Neural crest cell (in vitro differentiated cells): ENCODE results near the gene CNBD2. TPM values are rescaled to one million over a fixed set of nuclear protein-coding genes. Genes with fewer than 3 reads are reported as not detected.

Experiments used
- DNase-seq: peaks from one replicate; pipeline ENCODE4 v3.0.0; 2021; ENCODE audit warnings: low read depth, mixed read lengths, low spot score
- H3K27ac Mint-ChIP-seq: one replicate; pipeline ENCODE4 v1.8.0; 2021; ENCODE audit warnings: mild to moderate bottlenecking, mixed read lengths; ENCODE audit not compliant: unreplicated experiment
- H3K27me3 Mint-ChIP-seq: 2 replicates; pipeline ENCODE4 v1.8.0; 2021; ENCODE audit warnings: low read depth, mild to moderate bottlenecking, mixed read lengths
- H3K36me3 Mint-ChIP-seq: 2 replicates; pipeline ENCODE4 v1.8.0; 2021; ENCODE audit warnings: low read depth, mild to moderate bottlenecking, mixed read lengths
- H3K4me1 Mint-ChIP-seq: 2 replicates; pipeline ENCODE4 v1.8.0; 2021; ENCODE audit warnings: mixed read lengths
- H3K4me3 Mint-ChIP-seq: one replicate; pipeline ENCODE4 v1.8.0; 2021; ENCODE audit warnings: mild to moderate bottlenecking, mixed read lengths
- H3K9me3 Mint-ChIP-seq: 2 replicates; pipeline ENCODE4 v1.8.0; 2021; ENCODE audit warnings: mixed read lengths
- long read RNA-seq: library from polyadenylated mRNA; unstranded; transcript quantifications from one replicate; pipeline ENCODE4 v2.0.0, GENCODE V29; 2020
- total RNA-seq: library from RNA; stranded (reverse); gene quantifications from 2 replicates; pipeline ENCODE4 v1.2.1, GENCODE V29; 2021
- TF ChIP-seq, protein P1 (sequence below): fragments of 200-600 bp; sonication (generic); conservative IDR thresholded peaks from 2 replicates; pipeline ENCODE4 v1.5.0; 2021; ENCODE audit warnings: antibody characterized with exemption, mild to moderate bottlenecking

The CNBD2 gene
- 5.6 and 7.4 TPM in 2 replicates for total RNA-seq
- long read RNA-seq, partial matches to known transcripts = 1 of 1 reads
- long read RNA-seq, other reads (novel, unspliced or antisense) = 0 of 1 reads

GRCh38 chr20:35967979-35968640 lies at the start of gene CNBD2:
Gene CNBD2, plus strand, starts transcription at chr20:35968590. Its CDS starts 173 bp downstream, at chr20:35968763.
- TF ChIP-seq, protein P1, sequence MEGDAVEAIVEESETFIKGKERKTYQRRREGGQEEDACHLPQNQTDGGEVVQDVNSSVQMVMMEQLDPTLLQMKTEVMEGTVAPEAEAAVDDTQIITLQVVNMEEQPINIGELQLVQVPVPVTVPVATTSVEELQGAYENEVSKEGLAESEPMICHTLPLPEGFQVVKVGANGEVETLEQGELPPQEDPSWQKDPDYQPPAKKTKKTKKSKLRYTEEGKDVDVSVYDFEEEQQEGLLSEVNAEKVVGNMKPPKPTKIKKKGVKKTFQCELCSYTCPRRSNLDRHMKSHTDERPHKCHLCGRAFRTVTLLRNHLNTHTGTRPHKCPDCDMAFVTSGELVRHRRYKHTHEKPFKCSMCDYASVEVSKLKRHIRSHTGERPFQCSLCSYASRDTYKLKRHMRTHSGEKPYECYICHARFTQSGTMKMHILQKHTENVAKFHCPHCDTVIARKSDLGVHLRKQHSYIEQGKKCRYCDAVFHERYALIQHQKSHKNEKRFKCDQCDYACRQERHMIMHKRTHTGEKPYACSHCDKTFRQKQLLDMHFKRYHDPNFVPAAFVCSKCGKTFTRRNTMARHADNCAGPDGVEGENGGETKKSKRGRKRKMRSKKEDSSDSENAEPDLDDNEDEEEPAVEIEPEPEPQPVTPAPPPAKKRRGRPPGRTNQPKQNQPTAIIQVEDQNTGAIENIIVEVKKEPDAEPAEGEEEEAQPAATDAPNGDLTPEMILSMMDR = no peak
- Mint-ChIP-seq H3K4me1 (no peaks in the 10 kb centered on the region), H3K36me3 (no peaks in the 10 kb centered on the region), H3K27ac (no peak within 1 kb of the TSS), H3K4me3 (no peak within 1 kb of the TSS), H3K9me3 (peaks cover 2% of the 10 kb centered on the region), H3K27me3 (peaks cover 4% of the 10 kb centered on the region)
- DNase-seq = no peak

DNA sequence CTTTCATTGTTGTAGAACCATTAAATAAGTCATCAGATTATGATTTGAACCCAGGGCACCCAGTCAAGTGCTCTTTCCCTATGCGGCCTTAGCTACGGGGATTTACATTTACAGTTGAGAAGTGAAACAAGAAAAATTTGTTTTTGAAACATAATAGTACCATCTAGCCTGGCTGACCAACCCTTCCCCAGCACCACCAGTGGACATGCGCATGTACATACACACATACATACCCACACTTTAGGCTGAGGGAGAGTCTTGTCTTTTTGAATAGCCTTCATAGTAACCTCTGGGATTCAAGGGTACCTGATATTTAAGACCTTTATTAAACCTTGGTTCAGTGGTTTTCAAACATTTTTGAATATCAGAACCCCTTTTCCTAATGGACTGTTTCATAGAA lies 47.9 kb upstream of the CNBD2 start:
- TF ChIP-seq, protein P1 = no peak
- H3K27ac Mint-ChIP-seq = no peak overlapping the region
- no peaks in the 10 kb centered on the region for H3K9me3 Mint-ChIP-seq
- no peaks in the 10 kb centered on the region for H3K4me1 Mint-ChIP-seq
- no peak overlapping the region for H3K4me3 Mint-ChIP-seq
- H3K27me3 Mint-ChIP-seq = no peaks in the 10 kb centered on the region
- no peak for DNase-seq
- H3K36me3 Mint-ChIP-seq = peaks cover 6% of the 10 kb centered on the region

DNA sequence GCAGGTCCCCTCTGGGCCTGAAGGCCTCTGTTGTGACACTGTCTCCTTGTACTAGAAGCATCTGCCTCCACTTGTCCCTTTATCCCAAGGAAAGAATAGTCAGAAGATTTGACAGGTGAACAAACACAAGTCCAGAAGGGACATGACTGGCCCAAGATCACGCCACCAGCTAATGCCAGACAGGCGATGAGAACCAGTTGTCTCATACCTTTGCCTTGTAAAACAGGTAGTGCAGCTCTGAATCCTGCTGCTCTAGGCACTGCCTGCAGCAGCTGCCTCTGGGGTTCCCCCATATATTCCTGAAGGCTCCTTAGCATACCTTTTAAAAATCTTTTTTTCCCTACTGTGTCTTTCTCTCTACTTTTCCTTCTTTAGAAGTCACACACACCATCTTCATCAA lies 39.1 kb upstream of the CNBD2 start:
- DNase-seq = no peak
- Mint-ChIP-seq H3K36me3 (peaks cover 12% of the 10 kb centered on the region), H3K27ac (no peak overlapping the region), H3K27me3 (no peaks in the 10 kb centered on the region), H3K4me1 (no peaks in the 10 kb centered on the region), H3K4me3 (no peak overlapping the region), H3K9me3 (no peaks in the 10 kb centered on the region)
- TF ChIP-seq, protein P1 = no peak

GRCh38 chr20:35934050-35934449 lies 34.3 kb upstream of the CNBD2 start:
- Mint-ChIP-seq H3K4me3 (no peak overlapping the region), H3K4me1 (no peaks in the 10 kb centered on the region), H3K36me3 (peaks cover 14% of the 10 kb centered on the region), H3K27me3 (no peaks in the 10 kb centered on the region), H3K27ac (no peak overlapping the region), H3K9me3 (no peaks in the 10 kb centered on the region)
- no peak for DNase-seq
- TF ChIP-seq, protein P1 = no peak

DNA sequence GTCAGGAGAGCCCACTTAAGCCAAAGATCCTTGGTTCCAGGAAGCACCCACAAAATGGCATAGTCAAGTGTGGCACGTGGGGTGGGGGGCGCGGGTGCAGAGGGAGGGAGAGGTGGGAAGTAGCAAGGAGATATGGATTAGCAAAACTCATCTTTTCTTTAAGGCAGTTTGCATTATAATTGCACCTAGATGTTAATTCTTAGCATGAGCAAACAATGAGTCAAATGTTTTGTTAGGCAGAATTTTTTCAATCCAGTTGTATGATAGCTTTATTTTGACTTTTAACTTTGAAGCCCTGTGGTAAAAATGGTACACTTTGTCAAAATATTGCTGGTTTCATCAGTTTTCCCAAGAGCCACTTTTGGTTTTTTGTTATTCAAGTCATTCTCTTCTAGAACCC lies 29.1 kb upstream of the CNBD2 start:
- no peak for DNase-seq
- Mint-ChIP-seq H3K9me3 (no peaks in the 10 kb centered on the region), H3K4me1 (peaks cover 4% of the 10 kb centered on the region), H3K36me3 (peaks cover 11% of the 10 kb centered on the region), H3K4me3 (no peak overlapping the region), H3K27ac (no peak overlapping the region), H3K27me3 (no peaks in the 10 kb centered on the region)
- TF ChIP-seq, protein P1 = no peak
